NCI-H1436 (cell line): ENCODE results near the gene OR2T8.

Experiments used
- DNase-seq: peaks from one replicate; lab custom pipeline; 2025; lab: John Stamatoyannopoulos, UW

OR2T8 gene

GRCh38 chr1:247961791-247962190 is 41.7 kb downstream of the OR2T8 start:
- no peak for DNase-seq

- DNase-seq = no peak
Observed at GRCh38 chr1:247962911-247963588, 43.0 kb downstream of the OR2T8 start.

- no peak for DNase-seq
Observed at GRCh38 chr1:247964933-247965332, 44.9 kb downstream of the OR2T8 start, which contains the start of gene OR2AK2. OR2AK2 (plus strand) TSS chr1:247965233; CDS start chr1:247965377, 144 bp downstream.

GRCh38 chr1:247966532-247967204 is 46.6 kb downstream of the OR2T8 start:
- no peak for DNase-seq
